Subcutaneous adipose tissue (tissue), 4 donors: ENCODE results near the gene EFHC1. TPM values are rescaled to one million over a fixed set of nuclear protein-coding genes. Genes with fewer than 3 reads are reported as not detected.

ENCODE experiments used
- CTCF ChIP-seq: fragments of 450-650 bp; IDR thresholded peaks from one replicate; pipeline ENCODE4 v1.5.1; 2016; ENCODE audit warnings: low read depth, mild to moderate bottlenecking, control low read depth, antibody characterized with exemption, moderate library complexity
- total RNA-seq, 4 donors: library from RNA; depleted of rRNA; stranded (reverse); fragments of >200 nt; gene quantifications; one replicate each; pipeline ENCODE4 v1.1.0, GENCODE V29; 2016

The EFHC1 gene
- total RNA-seq, 4 donors from 2014 or later, result 26.2 to 33.9 (median 27.3) TPM

- no peak for TF ChIP-seq CTCF
Observed at GRCh38 chr6:52411911-52412310, 8.2 kb upstream of the EFHC1 start.

GRCh38 chr6:52415333-52415732 is 4.8 kb upstream of the EFHC1 start:
- no peak for TF ChIP-seq CTCF

- TF ChIP-seq CTCF, result no peak
Observed at GRCh38 chr6:52415917-52416628, 4.1 kb upstream of the EFHC1 start.

GRCh38 chr6:52416629-52417151 is 3.5 kb upstream of the EFHC1 start:
- no peak for TF ChIP-seq CTCF

GRCh38 chr6:52417675-52418111 is 2.4 kb upstream of the EFHC1 start:
- TF ChIP-seq CTCF, result no peak

- no peak for TF ChIP-seq CTCF
Observed at GRCh38 chr6:52418606-52419005, 1.5 kb upstream of the EFHC1 start.

GRCh38 chr6:52420668-52421358 is 671 bp downstream of the EFHC1 start:
- no peak for TF ChIP-seq CTCF
